ENCODE measurements around the gene SP100.
A peak's percentile ranks its signal among the peaks of the same experiment; 100 is the strongest.
"Not testable (repeated sequence)": the region's sequence is repeated elsewhere in the genome, so short reads cannot be mapped to it uniquely, and the experiment has no call there.

Gene SP100

DNA sequence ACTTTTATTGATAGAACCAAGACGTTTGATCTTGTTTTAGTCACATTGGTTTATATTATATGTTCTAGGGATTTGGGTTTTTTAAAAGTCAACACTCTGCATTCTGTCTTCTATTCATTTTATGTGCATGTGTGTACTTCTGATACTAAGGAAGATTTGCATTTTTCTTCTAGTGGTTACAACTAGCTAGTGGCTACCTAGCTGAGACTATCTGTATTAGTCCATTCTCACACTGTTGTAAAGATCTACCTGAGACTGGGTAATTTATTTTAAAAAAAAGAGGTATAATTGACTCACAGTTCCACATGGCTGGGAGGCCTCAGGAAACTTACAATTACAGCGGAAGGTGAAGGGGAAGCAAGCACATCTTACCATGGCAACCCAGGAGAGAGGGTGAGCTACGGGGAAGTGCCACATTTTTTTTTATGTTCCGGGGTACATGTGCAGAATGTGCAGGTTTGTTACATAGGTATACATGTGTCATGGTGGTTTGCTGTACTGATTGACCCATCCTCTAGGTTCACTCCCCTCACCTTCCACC lies 69.9 kb downstream of the SP100 start:
- TF ChIP-seq, protein P1, sequence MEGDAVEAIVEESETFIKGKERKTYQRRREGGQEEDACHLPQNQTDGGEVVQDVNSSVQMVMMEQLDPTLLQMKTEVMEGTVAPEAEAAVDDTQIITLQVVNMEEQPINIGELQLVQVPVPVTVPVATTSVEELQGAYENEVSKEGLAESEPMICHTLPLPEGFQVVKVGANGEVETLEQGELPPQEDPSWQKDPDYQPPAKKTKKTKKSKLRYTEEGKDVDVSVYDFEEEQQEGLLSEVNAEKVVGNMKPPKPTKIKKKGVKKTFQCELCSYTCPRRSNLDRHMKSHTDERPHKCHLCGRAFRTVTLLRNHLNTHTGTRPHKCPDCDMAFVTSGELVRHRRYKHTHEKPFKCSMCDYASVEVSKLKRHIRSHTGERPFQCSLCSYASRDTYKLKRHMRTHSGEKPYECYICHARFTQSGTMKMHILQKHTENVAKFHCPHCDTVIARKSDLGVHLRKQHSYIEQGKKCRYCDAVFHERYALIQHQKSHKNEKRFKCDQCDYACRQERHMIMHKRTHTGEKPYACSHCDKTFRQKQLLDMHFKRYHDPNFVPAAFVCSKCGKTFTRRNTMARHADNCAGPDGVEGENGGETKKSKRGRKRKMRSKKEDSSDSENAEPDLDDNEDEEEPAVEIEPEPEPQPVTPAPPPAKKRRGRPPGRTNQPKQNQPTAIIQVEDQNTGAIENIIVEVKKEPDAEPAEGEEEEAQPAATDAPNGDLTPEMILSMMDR (IDR thresholded peaks at IDR 0.05; ENCODE audit: low read depth, low read length, missing control alignments): no peak
- no peak overlapping the region for H3K4me3 ChIP-seq (ENCODE audit: low read depth, low read length)
- no peak for DNase-seq (ENCODE audit: low read depth)

DNA sequence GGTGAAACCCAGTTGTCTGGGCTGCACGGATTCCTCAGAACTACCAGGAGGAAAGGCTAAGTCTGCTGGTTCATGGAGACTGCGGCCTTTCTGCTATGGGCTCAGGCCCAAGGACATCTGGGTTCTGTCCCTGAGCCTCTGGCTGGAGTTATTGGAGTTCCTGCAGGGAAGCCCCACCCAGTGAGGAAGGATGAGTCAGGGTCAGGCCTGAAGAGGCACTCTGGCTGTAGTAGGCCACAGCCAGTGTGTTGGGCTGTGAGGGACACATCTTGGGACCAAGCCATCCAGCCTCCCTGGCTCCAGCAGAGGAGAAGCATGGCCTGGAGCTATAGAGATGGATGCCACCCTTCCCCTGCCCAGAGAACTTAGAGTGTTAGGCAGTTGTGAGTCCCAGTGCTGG lies 75.2 kb downstream of the SP100 start:
- H3K4me3 ChIP-seq (ENCODE audit: low read depth, low read length); DNase-seq (ENCODE audit: low read depth): not testable (repeated sequence)

DNA sequence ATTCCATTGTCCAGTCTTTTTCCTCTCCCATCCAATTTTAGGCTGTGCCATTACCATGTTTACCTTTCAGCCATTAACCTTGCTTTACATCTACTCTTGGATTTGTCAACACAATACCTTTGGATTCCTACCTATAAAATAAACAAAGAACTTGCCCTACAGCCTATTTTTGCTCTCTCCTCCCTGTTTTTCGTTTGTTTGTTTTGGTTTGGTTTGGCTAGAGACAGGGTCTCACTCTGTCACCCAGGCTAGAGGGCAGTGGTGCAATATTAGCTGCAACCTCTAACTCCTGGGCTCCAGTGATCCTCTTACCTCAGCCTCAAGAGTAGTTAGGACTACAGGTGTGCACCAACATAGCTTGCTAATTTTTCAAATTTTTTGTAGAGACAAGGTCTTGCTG lies 76.1 kb downstream of the SP100 start:
- DNase-seq (ENCODE audit: low read depth): no peak
- TF ChIP-seq, protein P1 (IDR thresholded peaks at IDR 0.05; ENCODE audit: low read depth, low read length, missing control alignments): no peak
- H3K4me3 ChIP-seq (ENCODE audit: low read depth, low read length): no peak overlapping the region

DNA sequence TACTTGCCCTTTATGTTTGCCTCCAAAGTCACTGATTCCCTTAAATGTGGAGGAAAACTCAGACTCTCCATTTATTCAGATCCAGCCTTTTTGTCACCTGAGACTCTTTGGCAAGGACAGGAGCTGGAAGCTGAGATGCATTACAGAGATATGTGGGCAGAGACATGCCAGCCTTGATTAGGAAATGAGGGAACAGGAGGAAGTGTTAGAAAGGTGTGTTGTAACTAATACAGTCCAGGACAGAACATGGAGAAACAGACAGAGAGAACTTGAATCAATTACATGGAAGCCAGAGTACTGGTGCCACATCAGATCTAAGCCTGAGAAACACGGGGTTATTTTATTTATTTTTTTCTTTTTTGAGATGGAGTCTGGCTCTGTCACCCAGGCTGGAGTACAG lies 79.0 kb downstream of the SP100 start:
- TF ChIP-seq, protein P1 (IDR thresholded peaks at IDR 0.05; ENCODE audit: low read depth, low read length, missing control alignments): no peak
- no peak overlapping the region for H3K4me3 ChIP-seq (ENCODE audit: low read depth, low read length)
- no peak for DNase-seq (ENCODE audit: low read depth)

DNA sequence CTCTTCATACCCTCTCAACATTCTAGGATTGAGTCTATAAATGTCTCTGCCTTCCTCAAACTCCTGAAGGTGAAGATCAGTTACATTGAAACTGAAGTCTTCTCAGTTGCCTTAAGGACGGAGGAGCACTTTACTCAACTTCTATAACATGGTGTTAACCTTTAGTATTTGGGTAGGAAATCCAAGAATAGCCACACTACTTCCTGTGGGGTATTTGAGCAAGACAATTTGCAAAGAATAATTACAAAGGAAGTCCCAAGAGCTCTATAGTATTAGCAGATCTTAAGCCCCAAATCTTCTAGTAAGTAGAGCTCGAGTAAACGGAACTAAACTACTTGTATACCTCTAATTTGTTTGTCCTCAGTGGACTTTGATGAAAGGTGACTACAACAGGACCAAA lies 80.9 kb downstream of the SP100 start:
- DNase-seq (ENCODE audit: low read depth): peak; percentile 41
- H3K4me3 ChIP-seq (ENCODE audit: low read depth, low read length): no peak overlapping the region
- TF ChIP-seq, protein P1 (IDR thresholded peaks at IDR 0.05; ENCODE audit: low read depth, low read length, missing control alignments): no peak

DNA sequence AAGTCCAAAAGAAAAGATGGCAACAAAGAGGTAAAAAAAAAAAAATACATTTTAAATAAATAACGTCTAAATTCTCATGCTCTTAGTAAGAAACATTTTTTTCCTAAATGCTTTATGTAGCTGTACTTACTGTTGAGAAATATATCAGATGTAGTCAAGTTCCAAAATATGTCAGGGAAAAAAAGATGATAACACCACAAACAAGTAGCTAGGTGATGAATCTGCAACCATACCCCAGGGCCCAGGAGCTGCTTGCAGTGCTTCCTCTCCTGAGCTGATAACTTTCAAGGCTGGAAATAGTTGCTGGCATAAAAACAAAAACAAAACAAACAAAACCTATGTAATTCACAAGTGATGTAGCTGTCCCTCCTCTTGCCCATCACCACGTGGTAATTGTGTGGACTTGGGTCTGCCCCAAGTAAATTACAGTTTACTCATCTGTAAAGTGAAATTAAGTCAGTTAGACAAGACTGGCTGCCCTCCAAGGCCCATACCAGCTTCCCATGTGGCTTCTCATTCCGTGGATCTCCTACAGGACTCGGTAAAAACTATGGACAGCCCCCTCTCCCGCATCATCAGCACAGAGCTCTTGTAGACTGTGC lies 82.6 kb downstream of the SP100 start:
- no peak for DNase-seq (ENCODE audit: low read depth)
- TF ChIP-seq, protein P1 (IDR thresholded peaks at IDR 0.05; ENCODE audit: low read depth, low read length, missing control alignments): no peak

DNA sequence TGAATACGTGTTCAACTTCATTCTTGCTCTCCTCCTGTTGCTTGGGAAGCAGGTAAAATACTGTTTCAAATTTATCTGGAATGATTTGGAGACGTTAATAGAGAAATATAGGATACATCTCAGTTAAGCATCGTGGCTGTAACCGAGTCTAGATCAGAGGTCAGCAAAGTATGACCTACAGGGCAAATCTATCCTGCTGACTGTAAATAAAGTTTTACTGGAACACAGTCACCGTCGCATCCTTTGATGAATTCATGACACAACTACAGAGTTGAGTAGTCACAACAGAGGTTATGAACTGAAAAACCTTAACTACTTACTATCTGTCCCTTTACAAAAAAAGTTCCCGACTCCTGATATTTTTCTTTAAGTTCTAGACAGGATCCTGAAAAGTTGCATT lies 86.6 kb downstream of the SP100 start:
- H3K4me3 ChIP-seq (ENCODE audit: low read depth, low read length): no peak overlapping the region
- no peak for DNase-seq (ENCODE audit: low read depth)
- TF ChIP-seq, protein P1 (IDR thresholded peaks at IDR 0.05; ENCODE audit: low read depth, low read length, missing control alignments): no peak

More for the DNA sequence above, 82.6 kb downstream of the SP100 start:
- no peak overlapping the region for H3K4me3 ChIP-seq (ENCODE audit: low read depth, low read length)

Data from GM12864 (cell line).